HG03558 (cell line): ENCODE results near the gene DCDC1.

Experiments
- ATAC-seq: cut with Tn5 transposase; IDR thresholded peaks from one replicate; pipeline ENCODE4 v1.9.1; 2021; ENCODE audit warnings: moderate number of reproducible peaks; ENCODE audit not compliant: unreplicated experiment; ENCODE audit errors: extremely low read depth

The DCDC1 gene

DNA sequence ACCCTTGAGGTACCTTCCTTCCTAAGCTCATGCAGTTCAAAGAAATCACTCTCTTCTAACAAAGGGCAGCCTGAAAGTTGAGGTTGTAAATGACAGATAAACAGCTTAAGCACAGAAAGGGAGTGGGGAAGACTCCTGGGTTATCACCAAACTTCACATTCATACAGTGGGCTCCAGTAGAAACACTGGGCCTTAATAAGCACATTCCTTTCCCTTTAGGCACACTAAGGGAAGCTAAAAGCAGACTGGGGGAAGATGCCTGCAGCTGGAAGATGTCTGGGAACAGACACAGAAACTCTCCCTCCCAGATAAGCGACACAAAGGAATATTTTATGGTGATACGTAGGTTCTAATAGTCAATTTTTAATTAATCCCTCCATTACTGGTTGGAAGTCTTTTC lies 433.0 kb downstream of the DCDC1 start:
- no peak for ATAC-seq

DNA sequence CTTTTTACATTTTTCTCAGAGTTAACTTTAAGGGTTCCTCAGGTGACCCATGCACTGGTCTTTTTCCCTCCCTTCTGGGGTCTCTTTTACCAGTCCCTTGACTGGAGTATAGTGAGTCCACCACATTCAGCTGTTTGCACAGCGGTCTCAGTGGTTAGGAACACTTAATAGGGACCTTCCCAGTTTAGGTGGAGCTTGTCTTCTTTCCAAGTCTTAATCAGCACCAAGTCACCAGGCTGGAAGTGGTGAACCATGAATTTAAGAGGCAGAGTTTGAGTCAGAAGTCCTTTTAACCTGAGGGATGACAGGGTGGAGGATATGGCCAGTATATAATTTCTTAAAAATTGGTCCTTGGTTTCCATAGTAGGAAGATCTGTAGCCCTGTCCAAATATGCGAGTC lies 433.7 kb downstream of the DCDC1 start:
- ATAC-seq = no peak

DNA sequence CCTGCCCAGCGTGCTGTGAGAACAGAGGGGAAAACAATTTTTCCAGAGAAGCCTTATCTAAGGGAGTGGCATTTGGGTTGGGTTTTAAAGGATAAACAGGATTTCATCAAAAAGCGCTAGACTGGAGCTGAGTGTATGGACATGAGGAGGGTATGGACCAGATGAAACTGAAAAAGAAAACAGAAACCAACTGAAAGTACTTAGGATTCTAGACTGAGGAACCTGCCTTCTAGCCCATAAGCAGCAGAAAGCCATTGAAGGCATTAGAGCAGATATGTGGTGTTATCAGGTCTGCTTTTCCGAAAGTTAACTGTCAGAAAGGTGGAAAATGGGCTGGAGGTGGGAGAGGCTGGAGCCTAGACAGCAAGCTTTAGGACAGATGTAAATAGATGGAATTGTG lies 443.4 kb downstream of the DCDC1 start:
- no peak for ATAC-seq

DNA sequence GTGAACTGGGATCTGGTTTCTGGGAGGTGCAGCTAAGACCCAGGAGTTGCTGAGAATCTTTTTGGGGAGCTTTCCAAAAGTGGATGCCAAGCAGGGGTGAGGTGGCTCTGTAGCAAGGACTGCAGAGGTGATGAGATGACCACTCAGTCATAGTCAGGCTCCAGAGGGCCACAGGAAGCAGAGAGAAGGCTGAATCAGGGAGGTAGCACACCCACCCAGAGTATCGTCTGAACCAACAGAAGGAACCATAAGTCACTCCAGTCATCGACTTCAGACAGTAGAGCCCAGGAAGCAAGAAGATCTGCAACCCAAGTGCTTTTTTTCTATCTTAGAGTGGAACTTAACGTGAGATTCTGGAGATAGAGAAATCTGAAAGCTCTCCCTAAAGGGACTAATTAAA lies 447.7 kb downstream of the DCDC1 start:
- no peak for ATAC-seq

DNA sequence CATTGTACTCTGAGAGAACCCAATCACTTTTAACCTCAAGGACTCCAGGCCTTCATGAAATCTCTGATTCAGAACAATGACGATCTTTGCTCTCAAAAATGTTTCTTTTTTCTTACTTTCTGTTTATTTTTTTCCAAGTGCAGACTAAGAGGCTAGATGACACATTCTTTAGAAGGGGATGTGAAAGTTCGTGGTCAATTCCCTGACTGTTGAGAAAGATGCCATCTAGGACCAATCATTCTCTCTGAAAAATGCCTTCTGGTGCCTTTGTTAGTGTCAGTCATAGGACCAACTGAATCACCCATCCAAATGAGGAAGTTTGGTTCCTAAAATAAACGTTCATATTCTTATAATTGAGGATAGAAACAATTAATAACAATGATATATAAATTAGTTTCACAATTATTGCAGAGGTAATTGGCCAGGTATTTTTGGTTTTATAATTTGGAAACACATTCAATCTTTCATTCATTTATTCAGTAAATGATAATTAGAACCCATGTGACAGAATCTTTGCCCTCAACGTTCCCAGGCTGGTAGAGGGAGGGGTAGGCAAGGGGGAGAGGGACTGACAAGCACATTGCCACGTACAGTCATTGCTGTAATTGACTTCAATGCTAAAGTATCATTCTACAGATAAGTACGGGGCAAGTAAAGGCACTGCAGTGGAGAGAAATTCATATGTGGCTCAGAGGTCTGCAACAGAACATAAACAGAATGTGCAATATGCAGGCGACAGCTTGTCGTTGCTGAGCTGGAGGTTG lies 450.0 kb downstream of the DCDC1 start:
- ATAC-seq = no peak

DNA sequence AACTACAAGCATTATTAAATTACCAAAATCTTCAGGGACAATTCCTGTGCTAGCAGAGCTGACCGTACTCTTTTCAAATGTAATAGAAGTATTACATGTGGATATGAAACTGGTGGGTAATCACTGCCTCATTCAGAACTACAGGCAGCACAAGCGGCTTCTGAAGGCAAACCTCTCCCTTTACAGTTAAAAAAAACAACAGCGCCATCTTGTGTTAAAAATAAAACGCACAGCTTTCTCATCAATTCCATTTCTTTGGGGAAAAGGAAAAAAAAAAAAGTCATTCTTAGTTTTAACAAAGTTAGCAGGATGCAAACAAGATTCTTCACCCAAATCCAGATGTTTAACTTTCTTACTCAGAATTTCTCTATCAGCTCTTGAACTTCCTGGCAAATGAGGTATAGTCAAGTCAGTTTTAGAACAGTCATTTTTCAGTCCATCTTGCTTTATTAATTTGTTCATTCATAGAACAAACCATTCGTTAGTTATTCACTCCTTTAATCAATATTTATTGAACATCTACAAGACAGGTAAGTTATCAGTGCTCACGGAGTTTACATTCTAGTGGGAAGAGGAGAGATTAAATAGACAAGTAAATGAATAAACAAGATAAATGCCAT lies 451.6 kb downstream of the DCDC1 start:
- no peak for ATAC-seq

DNA sequence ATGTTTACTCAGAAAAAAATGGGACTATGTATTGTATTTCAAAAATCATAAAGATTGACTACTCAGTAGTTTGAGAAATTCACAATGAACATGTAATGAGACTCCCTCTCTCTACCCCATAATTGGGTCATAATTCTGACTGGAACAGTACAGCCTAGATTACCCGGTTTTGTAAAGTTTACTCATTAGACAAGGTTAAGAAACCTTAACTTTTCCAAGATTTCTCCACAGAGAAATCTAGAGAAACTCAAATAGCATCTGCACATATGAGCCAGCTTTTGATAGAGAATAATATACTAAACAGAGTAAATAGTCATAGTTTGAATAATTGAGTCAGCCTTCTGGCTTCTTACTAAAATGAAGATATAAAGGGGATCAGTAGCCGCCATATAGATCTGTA lies 452.3 kb downstream of the DCDC1 start:
- no peak for ATAC-seq

DNA sequence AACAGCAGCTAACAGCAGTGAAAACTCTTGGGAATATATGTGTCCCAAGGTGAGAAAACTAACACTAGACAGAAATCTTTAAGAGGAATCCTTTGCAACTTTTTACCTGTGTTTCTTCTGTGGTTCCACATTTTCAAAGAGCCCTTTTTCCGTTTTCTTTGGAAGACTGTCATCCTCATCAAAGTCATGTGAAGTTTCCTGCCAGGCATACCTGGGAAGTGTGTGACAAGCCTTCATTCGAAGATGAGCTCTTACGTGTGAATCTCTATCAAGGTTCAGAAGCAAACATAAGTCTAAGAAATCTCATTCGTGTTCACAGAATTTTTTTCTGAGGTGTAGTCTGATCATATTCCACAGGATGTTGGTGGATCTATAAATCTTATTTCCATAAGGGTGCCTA lies 452.8 kb downstream of the DCDC1 start:
- ATAC-seq = no peak

DNA sequence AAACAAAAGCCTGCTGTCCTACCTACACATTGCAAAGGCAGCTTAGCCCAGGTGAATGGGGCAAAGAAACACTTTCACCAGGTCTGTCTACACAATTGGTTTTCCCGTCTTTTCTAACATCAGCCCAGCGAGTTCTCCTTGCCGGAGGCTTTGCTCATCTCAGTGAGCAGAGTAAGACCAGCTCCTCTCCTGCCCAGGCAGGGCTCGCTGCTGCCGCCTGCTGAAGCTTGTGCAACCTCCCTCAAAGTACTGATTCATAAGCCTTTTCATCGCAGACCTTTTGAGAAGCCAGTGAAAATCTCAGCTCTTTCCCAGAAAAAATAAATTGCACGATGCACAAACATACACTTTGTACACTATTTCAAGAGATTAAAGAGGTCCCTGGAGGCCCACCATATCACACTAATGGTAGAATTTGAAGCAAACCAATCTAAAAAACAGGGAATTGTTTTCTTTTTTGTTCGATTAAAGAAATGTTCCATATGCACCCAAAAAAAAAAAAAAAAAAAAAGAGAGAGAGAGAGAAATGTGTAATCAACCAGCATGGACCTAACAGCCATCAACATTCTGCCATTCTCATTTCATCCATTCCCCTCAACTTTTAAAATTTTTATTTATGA lies 455.3 kb downstream of the DCDC1 start:
- ATAC-seq = no peak

DNA sequence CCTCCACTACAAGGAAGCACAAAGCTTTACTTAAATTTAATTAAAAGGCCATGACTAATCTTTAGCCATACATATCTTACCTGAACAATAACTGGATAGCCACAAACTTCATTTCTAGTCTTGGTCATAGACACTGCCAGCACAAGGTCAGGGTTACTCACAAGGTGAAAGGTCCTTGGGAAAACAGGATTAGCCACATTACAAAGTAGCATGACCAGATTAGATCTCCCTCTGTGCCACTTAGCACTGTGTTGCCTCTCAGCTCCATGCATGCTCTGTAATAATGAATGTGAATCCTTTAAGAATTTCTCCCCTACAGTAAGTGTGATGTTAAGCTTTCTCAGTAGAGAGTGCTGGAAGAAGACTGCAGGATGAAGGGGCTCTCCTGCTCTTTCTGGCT lies 458.3 kb downstream of the DCDC1 start:
- no peak for ATAC-seq

DNA sequence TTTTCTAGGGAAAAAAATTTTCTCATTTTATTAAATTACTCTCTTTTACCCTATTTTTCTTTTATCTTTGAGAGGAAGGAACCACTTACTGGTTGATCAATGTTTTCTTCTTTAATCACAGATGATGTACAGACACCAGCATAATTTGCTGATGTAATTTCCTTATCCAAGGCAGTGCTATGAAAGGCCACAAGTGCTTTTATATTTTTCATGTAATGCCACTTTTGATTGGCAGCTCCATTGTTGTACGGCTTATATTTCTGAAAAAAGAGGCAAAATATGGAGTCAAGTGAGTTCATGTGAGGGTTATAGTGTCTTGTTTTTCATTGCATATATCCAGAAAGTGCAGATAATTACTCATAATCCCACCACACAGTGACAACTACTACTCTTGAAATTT lies 460.7 kb downstream of the DCDC1 start:
- ATAC-seq = no peak

DNA sequence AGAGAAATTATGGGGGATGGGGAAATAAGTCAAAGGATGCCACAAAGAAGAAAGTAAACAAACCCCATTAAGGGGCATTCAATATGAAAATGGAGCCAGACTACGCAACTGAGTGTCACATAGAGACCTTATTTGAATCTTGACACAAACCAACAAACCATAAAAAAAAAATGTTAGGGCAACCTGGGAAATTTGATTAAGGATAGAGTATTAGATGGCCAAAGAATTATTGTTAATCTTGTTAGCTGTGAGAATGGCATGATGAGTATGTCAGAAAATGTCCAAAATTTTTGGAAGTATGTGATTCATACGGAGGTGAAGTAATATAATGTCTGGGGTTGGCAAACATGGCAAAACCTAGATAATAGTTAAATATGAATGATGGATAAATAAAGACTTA lies 461.3 kb downstream of the DCDC1 start:
- ATAC-seq = no peak

DNA sequence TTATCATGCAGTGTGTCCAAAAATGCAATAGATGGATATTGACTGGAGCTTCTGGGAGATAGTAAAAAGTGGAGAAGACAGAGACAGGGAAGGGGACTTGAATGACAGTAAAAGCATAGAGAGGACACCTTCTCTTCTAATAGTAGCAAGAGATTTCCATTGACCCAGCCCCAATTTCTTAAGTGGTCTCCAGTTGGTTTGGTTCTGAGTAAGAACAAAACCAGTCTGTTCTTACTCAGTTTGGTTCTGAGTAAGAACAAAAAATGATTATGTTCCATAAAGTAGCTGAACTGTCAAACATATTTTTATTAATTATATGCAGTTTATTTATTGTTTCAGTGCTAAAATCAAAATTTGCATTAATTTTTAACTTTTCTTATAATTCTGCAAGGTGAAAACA lies 466.6 kb downstream of the DCDC1 start:
- no peak for ATAC-seq

DNA sequence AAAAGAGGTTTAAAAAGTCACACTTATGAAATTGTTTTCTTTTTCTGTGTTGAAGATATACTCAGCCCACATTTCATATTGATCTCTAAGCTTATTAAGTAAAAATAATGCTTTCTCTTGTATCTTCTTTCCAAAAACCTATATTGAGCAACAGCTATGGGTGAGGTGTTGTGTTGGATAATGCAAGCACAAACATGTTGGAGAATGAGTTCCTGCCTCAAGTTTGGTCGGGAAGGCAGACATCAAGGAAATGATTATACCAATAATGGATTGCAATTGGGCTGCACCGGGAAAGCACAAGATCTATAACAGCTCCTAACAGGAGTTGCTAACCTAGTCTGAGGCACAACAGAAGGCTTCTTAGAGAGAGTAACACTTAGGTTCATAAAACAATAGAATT lies 474.5 kb downstream of the DCDC1 start:
- no peak for ATAC-seq

DNA sequence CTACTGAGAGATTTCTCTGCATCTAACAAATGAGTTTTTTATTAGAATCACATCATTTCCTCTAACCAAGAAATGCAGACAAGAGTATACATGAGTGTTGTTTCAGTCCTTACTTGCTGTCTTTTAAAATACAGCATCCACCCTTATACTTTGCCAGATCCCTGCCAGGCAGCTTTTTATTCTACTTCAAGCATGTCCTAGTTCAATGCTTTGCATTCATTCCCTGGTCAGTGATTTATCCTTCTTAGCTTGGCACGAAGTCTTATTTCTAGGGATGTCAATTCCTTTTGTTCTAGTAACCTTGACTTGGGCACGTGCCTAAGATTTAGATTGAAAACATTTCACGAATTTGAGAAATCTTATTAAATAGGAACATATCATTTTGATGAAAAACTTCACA lies 476.2 kb downstream of the DCDC1 start:
- no peak for ATAC-seq

DNA sequence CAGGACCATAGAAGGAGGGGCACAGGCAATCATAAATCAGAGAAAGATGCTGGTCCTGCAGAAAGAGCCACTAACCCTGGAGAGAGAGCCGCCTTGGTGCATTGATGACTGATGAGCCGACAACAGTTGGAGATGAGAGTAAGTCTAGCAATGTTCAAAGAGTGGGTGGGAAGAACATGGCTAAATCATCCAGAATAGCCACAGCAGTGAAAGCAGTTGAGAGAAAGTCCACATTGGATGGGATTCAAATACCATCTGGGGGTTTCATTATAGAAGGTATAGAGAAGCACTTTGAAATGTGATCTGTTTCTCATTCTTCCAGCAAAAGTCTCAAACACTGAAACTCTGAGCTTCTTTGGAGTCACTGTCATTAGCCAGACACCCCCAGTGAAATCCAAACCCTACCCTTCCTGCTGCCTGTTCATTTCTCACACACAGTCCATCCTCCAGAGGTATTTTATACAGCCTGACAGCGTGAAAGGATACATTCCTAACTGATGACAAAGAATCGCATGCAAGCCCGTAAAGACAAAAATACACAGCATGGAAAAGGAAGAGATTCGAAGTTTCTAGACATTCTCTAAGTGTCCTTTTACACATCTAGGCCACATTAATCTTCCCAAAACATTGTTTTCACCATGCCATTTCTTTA lies 480.3 kb downstream of the DCDC1 start:
- ATAC-seq = no peak

DNA sequence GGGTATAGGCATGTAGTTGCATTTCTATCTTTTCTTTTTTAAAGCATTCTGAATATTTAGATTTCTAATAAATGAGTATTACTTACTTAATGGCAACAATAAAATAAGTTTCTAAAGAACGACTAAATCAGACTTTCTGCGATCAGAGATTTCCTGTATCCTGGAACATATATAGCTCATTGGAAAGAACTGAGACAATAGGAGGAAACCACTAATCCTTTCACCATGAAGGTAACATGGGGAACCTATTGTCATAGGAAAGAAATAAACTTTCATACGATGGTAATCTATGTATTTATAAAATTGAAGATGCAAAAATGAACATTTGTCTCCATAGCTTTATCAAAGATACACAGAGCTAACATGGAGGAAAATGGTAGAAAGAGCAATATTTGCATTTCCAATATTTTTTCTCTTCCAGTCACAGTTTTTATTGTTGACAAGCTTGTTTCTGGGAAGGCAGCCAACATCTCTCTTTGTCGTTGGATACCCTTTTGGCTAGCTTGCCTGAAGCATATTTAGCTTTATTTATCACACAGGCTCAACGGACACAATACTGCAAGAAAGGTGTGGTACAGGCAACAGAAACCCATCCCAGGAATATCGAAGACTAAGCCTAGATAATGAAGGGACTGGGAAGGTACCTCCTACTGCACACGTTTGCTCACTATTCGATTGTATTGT lies 490.1 kb downstream of the DCDC1 start:
- no peak for ATAC-seq

DNA sequence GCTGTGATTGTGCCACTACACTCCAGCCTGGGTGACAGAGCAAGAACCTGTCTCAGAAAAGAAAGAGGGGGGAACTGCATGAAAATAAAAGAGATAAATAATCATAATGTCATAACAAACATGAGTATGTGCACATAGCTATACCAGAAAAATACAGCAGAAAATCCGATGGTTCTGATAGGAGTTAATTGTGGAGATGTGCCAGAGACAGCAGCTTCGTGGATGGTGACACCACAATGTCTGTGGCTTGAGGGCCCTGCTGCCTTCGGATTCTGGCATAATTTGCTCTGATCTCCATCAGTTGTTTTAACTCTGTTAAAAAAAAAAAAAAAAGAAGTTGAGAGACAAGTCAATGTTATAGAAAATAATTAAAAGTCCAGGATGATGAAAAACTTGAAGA lies 491.1 kb downstream of the DCDC1 start:
- no peak for ATAC-seq

DNA sequence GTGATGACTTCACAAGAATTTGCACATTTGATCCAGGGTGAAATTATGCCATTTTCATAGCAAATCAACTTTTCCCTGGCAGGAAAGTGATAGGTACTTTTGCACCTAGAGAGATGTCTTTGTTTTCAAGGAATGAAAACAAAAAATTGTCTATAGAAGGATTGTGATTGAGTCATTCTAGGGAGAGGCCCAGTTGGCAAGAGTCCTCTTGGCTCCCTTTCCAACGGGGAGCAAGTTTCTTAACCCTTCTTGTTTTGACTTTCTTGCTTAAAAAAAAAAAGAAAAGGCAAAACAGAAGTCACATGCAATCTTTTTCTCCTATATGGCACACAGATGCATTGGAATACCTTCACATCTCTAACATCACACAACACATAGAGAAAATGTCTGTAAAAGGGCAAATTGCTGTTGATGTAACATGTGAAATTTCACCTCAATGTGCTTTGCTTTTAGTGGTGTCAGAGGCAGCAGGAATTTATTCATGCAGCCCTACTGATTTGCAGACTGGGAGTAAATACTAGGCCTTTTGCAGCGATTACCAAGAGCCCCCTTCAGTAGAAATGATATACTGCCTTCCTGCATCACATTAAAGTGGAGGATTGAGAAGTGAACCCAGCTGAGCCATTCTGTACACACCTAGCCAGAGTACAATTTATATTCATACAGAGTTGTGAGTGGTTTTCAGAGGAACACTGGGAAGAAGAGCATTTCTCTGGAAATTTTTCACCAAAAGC lies 492.7 kb downstream of the DCDC1 start:
- no peak for ATAC-seq

DNA sequence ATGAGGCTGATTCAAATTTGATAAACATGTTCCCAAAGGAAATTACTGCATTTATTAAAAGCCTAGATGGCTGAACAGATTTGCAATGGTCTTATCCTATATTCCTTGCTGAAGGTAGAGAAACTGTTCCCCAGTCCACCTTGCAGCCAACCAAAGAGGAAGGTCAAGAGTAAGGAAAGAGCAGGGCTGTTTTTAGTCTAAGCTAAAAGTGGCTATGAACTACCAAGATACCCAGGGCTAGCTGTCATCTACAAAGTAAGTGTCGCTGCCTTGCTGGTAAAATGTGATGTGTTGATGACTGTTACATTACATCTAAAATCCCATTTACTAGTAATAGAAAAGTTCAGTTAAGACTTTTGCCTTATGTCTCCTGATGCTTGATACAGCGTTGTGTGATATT lies 493.3 kb downstream of the DCDC1 start:
- ATAC-seq = no peak
